Naive thymus-derived CD4-positive, alpha-beta T cell (primary cell): ENCODE measurements around the gene ABCC5. TPM values are rescaled to one million over a fixed set of nuclear protein-coding genes. Genes with fewer than 3 reads are reported as not detected.
A peak's percentile ranks its signal among the peaks of the same experiment; 100 is the strongest.

ENCODE experiments used
- ATAC-seq: fragments of 150-1000 bp; cut with Tn5 transposase; 2 replicates; pipeline ENCODE4 v1.10.0; 2021; ENCODE audit warnings: mild to moderate bottlenecking, moderate library complexity
- CTCF ChIA-PET: fragments of 350-600 bp; sonication (Branson Sonifier 250); formaldehyde crosslinking; loops from one replicate; lab custom pipeline; 2021; ENCODE audit warnings: antibody characterized with exemption; lab: Charles Lee
- POLR2A ChIA-PET: fragments of 350-600 bp; sonication (Branson Sonifier 250); formaldehyde crosslinking; loops from one replicate; lab custom pipeline; 2021; ENCODE audit warnings: antibody characterized with exemption, inconsistent platforms; lab: Charles Lee
- DNase-seq, 9 donors: peaks; one replicate each; pipeline versions ENCODE4 v3.0.0 to v3.0.0-alpha.2; 2020 to 2022; ENCODE audit warnings: mixed read lengths in 1 of 9
- H3K27ac ChIP-seq: one replicate; pipeline ENCODE4 v1.7.0; 2013; ENCODE audit warnings: mild to moderate bottlenecking, low read depth, low read length, moderate library complexity
- H3K27me3 ChIP-seq, 2 donors: one replicate each; pipeline ENCODE4 v1.7.0; 2013; ENCODE audit warnings: low read length in 2 of 2, mild to moderate bottlenecking in 2 of 2, moderate library complexity in 2 of 2; ENCODE audit not compliant: control insufficient read depth in 2 of 2, insufficient read depth in 2 of 2
- H3K36me3 ChIP-seq, 3 experiments: 1 replicate in 2 of 3; 2 replicates in 1 of 3; pipeline ENCODE4 v1.7.0; 2013; ENCODE audit warnings: low read length in 3 of 3, mild to moderate bottlenecking in 3 of 3, moderate library complexity in 1 of 3; ENCODE audit not compliant: insufficient read depth in 3 of 3, control insufficient read depth in 2 of 3
- H3K4me1 ChIP-seq, 2 donors: one replicate each; pipeline ENCODE4 v1.7.0; 2013; ENCODE audit warnings: low read length in 2 of 2, mild to moderate bottlenecking in 2 of 2, moderate library complexity in 1 of 2; ENCODE audit not compliant: control insufficient read depth in 2 of 2, insufficient read depth in 2 of 2
- H3K4me3 ChIP-seq: 2 replicates; pipeline ENCODE4 v1.7.0; 2013; ENCODE audit warnings: mild to moderate bottlenecking, low read length
- H3K9me3 ChIP-seq, 3 experiments: 1 replicate in 2 of 3; 2 replicates in 1 of 3; pipeline ENCODE4 v1.7.0; 2013; ENCODE audit warnings: low read length in 3 of 3; ENCODE audit not compliant: control insufficient read depth in 2 of 3
- H3K27ac Mint-ChIP-seq, 9 donors: one replicate each; pipeline ENCODE4 v1.8.0; 2020 to 2022; ENCODE audit warnings: mixed read lengths in 9 of 9, mild to moderate bottlenecking in 8 of 9, moderate library complexity in 5 of 9, inconsistent platforms in 2 of 9
- H3K27me3 Mint-ChIP-seq, 5 donors: one replicate each; pipeline ENCODE4 v1.8.0; 2021 to 2022; ENCODE audit warnings: mixed read lengths in 5 of 5, mild to moderate bottlenecking in 1 of 5
- H3K36me3 Mint-ChIP-seq, 5 donors: one replicate each; pipeline ENCODE4 v1.8.0; 2020 to 2022; ENCODE audit warnings: mixed read lengths in 5 of 5, mild to moderate bottlenecking in 3 of 5, inconsistent platforms in 1 of 5
- H3K4me1 Mint-ChIP-seq, 7 donors: one replicate each; pipeline ENCODE4 v1.8.0; 2020 to 2022; ENCODE audit warnings: mixed read lengths in 7 of 7, mild to moderate bottlenecking in 3 of 7, inconsistent platforms in 1 of 7
- H3K4me3 Mint-ChIP-seq, 10 donors: one replicate each; pipeline ENCODE4 v1.8.0; 2020 to 2022; ENCODE audit warnings: mild to moderate bottlenecking in 10 of 10, mixed read lengths in 10 of 10, moderate library complexity in 6 of 10, inconsistent platforms in 2 of 10
- H3K9me3 Mint-ChIP-seq, 11 donors: one replicate each; pipeline ENCODE4 v1.8.0; 2020 to 2022; ENCODE audit warnings: mixed read lengths in 11 of 11, mild to moderate bottlenecking in 4 of 11, inconsistent platforms in 1 of 11, moderate library complexity in 1 of 11
- intact Hi-C, 2 donors: fragments of 100-400 bp; cut with micrococcal nuclease; formaldehyde crosslinking; loops; one replicate each; pipeline ENCODE4 v1.15.1; 2023
- polyA plus RNA-seq, 2 donors: library from polyadenylated mRNA; unstranded; fragments of 300-500 nt; fragmentation: Illumina TruSeq; gene quantifications; one replicate each; pipeline ENCODE4 v1.2.3, GENCODE V29; 2021
- total RNA-seq, 6 experiments: library from RNA in 5 of 6; stranded (reverse) in 5 of 6; gene quantifications; 1 replicate in 5 of 6; 2 replicates in 1 of 6; pipeline ENCODE4 v1.2.3 and lab custom pipeline; 2021 to 2026

Gene ABCC5
- total and polyA plus RNA-seq, 7 experiments from 2014 or later = 8.6 to 50.4 (median 24.7) TPM

DNA sequence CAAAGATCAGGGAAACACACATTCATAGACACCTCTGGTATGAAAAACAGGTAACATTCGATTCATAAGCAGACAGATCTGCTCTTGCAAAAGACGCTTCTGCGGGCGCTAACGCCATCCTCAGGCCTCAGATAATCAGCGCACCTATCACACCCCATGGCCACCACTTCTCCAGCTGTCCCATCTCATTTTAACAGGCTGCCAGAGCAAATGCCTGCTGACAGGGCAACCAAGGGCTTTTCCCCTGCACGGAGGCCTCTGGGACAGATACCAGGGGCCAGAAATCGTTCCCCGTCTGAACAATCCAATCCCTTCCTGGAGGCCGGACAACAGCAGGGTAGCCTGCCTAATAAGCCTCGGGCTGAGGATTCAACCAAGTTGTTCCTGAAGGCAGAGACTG, 15.2 kb downstream of the ABCC5 start:
- Histone ChIP-seq H3K4me3 (no peak overlapping the region), H3K27me3 (no peaks in the 10 kb centered on the region), H3K4me1 (no peaks in the 10 kb centered on the region), H3K27ac (no peak overlapping the region), H3K36me3 (no peaks in the 10 kb centered on the region), H3K9me3 (no peaks in the 10 kb centered on the region)
- DNase-seq = no peak
- no peak for ATAC-seq
- peaks cover 0 to 18% (median 7%) of the 10 kb centered on the region in 5 donors for H3K36me3 Mint-ChIP-seq
- peaks cover 10 to 12% (median 11%) of the 10 kb centered on the region in 7 donors for H3K4me1 Mint-ChIP-seq
- no peak overlapping the region for H3K27ac Mint-ChIP-seq
- intact Hi-C loops = no loop called here
- CTCF ChIA-PET = no interaction called here
- no peaks in the 10 kb centered on the region for H3K9me3 Mint-ChIP-seq
- no peak overlapping the region for H3K4me3 Mint-ChIP-seq
- no peaks in the 10 kb centered on the region for H3K27me3 Mint-ChIP-seq
- POLR2A ChIA-PET = no interaction called here

DNA sequence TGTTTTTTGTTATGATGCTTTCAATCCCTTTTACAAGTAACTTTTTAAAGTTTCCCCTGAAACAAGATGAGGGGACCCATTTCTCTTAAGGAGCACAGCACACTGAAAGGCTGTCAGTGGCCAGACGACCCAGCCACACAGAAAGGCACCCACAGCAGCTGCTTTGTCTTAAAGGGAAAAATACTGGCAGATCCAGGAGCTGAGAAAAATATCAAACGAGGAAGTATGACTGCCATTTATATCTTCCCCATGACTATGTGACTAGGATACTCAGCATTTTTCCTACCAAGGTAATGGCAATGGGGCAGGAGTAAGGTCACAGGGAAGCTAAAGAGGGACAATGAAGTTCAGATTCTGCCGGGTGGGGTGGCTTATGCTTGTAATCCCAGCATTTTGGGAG, 15.9 kb downstream of the ABCC5 start:
- ChIA-PET CTCF (no interaction called here), POLR2A (no interaction called here)
- ATAC-seq (no peak), DNase-seq (no peak)
- Histone ChIP-seq H3K4me3 (no peak overlapping the region), H3K27ac (no peak overlapping the region), H3K36me3 (no peaks in the 10 kb centered on the region), H3K27me3 (no peaks in the 10 kb centered on the region), H3K4me1 (no peaks in the 10 kb centered on the region), H3K9me3 (no peaks in the 10 kb centered on the region)
- no peaks in the 10 kb centered on the region for H3K27me3 Mint-ChIP-seq
- no peaks in the 10 kb centered on the region for H3K9me3 Mint-ChIP-seq
- no peak overlapping the region for H3K27ac Mint-ChIP-seq
- intact Hi-C loops = no loop called here
- no peak overlapping the region for H3K4me3 Mint-ChIP-seq
- H3K4me1 Mint-ChIP-seq = peaks cover 10 to 12% (median 11%) of the 10 kb centered on the region in 7 donors
- peaks cover 0 to 18% (median 7%) of the 10 kb centered on the region in 5 donors for H3K36me3 Mint-ChIP-seq

DNA sequence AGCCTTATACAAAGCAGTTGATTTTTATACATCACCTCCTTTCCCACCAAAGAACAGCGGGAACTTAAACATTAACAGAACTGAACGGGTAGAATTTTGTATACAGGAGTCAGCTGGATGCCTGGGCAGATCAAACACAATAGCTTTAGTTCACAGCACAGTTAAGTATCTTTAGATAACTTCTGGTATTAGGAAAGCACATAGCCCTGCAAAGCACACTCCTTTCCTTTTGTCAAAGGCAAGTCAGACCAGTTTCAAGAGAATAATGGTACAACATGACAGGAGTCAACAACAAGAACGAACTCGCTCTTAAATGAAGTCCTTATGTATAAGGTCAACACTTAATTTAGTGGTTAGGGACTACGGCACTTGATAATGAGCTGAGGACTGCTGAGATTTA, 26.3 kb downstream of the ABCC5 start:
- Mint-ChIP-seq H3K27ac (no peak overlapping the region), H3K4me1 (peaks cover 0 to 12% (median 0%) of the 10 kb centered on the region in 7 donors), H3K27me3 (no peaks in the 10 kb centered on the region), H3K36me3 (peaks cover 3 to 28% (median 14%) of the 10 kb centered on the region in 5 donors), H3K9me3 (no peaks in the 10 kb centered on the region), H3K4me3 (no peak overlapping the region)
- intact Hi-C loops = no loop called here
- ChIA-PET CTCF (interaction anchor here (0.6 kb wide), 1 partner anchor 275 kb away, joined by 3 read pairs; no protein-coding TSS in a partner anchor), POLR2A (no interaction called here)
- no peak overlapping the region for H3K4me3 ChIP-seq
- ATAC-seq (no peak), DNase-seq (no peak)
- H3K36me3 ChIP-seq = peaks cover 0 to 9% (median 0%) of the 10 kb centered on the region in 3 experiments
- no peaks in the 10 kb centered on the region for H3K4me1 ChIP-seq
- no peaks in the 10 kb centered on the region for H3K9me3 ChIP-seq
- no peaks in the 10 kb centered on the region for H3K27me3 ChIP-seq
- H3K27ac ChIP-seq = no peak overlapping the region

DNA sequence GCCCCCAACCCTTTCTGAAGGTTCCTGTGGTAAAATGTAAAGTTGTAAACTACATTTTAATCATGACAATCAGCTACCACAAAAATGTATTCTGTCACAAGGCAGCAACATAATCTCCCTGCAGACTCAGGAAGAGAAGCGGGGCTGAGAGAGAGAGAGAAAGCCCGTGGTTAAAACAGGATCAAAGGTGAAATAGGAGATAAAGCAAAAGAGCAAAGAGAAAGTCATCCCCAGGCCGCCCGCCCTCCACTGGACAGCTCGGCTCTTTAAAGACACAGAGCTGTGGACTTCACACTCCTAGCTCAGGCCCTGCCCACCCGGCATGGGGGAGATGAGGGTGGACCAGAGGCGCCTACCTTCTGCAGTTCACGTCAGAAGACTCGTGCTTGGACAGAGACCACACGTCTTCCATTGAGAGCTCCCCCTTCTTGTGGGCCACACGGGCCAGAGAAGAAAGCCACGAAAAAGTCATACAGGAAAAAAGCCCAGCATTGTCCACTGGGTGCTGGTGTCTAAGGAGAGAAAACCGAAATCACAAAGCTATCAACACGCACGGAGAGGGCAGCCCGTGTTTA, 29.4 kb downstream of the ABCC5 start:
- ATAC-seq (no peak), DNase-seq (no peak)
- intact Hi-C loops = no loop called here
- ChIA-PET POLR2A (no interaction called here), CTCF (no interaction called here)
- no peaks in the 10 kb centered on the region for H3K9me3 ChIP-seq
- Mint-ChIP-seq H3K27me3 (no peaks in the 10 kb centered on the region), H3K9me3 (no peaks in the 10 kb centered on the region), H3K4me1 (peaks cover 0 to 12% (median 0%) of the 10 kb centered on the region in 7 donors), H3K27ac (peak overlapping the region in 2 of 9 donors; percentile 33 to 45), H3K4me3 (no peak overlapping the region), H3K36me3 (peaks cover 3 to 48% (median 25%) of the 10 kb centered on the region in 5 donors)
- H3K27ac ChIP-seq = no peak overlapping the region
- no peaks in the 10 kb centered on the region for H3K27me3 ChIP-seq
- H3K36me3 ChIP-seq = peaks cover 0 to 37% (median 0%) of the 10 kb centered on the region in 3 experiments
- H3K4me1 ChIP-seq = no peaks in the 10 kb centered on the region
- no peak overlapping the region for H3K4me3 ChIP-seq

DNA sequence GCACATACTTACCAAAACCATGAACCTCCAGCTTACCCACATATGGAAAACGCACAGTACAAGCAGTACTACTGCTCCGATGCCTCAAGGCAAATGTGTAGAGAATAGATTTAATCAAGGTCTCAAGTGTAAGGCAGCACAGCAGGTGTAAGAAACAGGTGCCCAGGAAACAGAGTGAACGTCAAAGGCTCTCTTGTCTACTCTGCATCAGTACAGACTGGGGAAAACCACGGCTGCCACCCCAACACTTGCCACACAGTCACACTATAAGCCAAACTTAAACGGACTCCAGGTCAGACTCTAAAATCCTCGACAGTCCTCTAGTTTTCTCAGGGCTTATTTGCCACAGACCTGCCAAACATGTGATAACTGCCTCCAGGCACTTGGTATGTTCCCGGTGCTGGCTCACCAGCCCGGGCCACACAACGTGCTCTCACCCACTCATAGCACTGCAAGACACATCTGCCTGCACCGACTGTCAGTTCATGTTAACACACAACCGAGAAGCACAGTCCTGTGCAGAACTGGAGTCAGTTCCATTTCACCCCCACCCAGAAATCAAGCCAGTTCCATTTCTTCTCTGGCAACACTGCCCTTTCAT, 30.6 kb downstream of the ABCC5 start:
- ATAC-seq (no peak), DNase-seq (no peak)
- no peaks in the 10 kb centered on the region for H3K27me3 Mint-ChIP-seq
- ChIA-PET CTCF (no interaction called here), POLR2A (interaction anchor here (0.7 kb wide), 1 partner anchor 65 kb away, joined by 3 read pairs; no protein-coding TSS in a partner anchor)
- intact Hi-C loops = no loop called here
- H3K36me3 Mint-ChIP-seq = peaks cover 3 to 59% (median 34%) of the 10 kb centered on the region in 5 donors
- Histone ChIP-seq H3K4me1 (no peaks in the 10 kb centered on the region), H3K9me3 (no peaks in the 10 kb centered on the region), H3K36me3 (peaks cover 0 to 49% (median 0%) of the 10 kb centered on the region in 3 experiments), H3K27ac (no peak overlapping the region), H3K4me3 (no peak overlapping the region), H3K27me3 (no peaks in the 10 kb centered on the region)
- H3K27ac Mint-ChIP-seq = peak overlapping the region in 2 of 9 donors; percentile 10 to 33
- no peaks in the 10 kb centered on the region for H3K9me3 Mint-ChIP-seq
- no peak overlapping the region for H3K4me3 Mint-ChIP-seq
- peaks cover 0 to 12% (median 0%) of the 10 kb centered on the region in 7 donors for H3K4me1 Mint-ChIP-seq

DNA sequence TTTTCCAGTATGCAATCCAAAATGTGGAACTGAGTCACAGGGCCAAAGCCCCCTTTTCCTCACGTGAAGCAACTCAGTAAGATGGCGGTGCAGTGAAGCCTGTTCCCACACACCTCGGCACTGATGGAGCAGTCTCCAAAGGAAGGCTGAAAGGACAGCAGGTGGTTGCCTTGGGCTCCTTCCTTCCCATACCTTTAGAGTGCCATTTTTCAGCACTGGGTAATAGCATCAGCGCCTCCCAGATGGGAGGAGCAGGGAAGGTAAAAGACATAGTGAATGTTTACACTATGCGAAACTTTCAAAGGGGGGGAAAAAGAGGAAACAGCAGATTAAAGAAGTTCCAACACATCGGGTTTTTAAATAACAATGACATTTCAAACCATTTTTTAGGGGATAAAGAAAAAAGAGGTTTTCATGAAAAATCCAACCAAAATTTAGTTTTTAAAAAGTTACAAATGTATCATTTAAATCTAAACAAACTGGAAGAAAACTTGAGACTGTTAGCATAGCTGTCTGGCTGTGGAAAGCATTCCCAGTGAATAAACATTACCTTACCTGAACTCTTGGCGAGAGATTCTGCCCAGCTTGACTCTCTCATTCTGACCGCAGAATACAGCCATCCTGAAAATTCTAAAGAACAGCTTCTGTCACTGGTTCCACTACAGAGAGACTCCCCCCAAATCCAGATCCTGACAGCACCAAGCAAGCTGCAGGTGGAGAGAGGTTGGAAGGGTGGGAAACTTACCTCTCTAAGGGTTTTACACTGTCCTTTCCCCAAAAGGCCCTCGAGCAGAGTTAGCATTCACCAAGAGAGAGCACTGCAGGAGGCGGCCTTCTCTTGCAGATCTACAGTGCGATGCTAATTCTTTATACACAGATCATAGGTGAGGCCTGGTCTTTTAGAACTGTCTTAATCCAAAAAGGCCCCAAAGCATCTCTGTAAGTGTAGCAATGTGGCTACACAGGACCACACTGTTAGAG, 32.6 kb downstream of the ABCC5 start:
- CTCF ChIA-PET = interaction anchor here (1.4 kb wide), 1 partner anchor 33 kb away, joined by 3 read pairs; the partner anchor contains the start of gene ABCC5
- no peaks in the 10 kb centered on the region for H3K4me1 ChIP-seq
- POLR2A ChIA-PET = no interaction called here
- H3K36me3 Mint-ChIP-seq = peaks cover 3 to 73% (median 35%) of the 10 kb centered on the region in 5 donors
- no peak overlapping the region for H3K4me3 ChIP-seq
- H3K4me3 Mint-ChIP-seq = no peak overlapping the region
- no peaks in the 10 kb centered on the region for H3K9me3 Mint-ChIP-seq
- DNase-seq (no peak), ATAC-seq (no peak)
- peaks cover 0 to 55% (median 0%) of the 10 kb centered on the region in 3 experiments for H3K36me3 ChIP-seq
- no peak overlapping the region for H3K27ac Mint-ChIP-seq
- H3K27ac ChIP-seq = no peak overlapping the region
- H3K27me3 ChIP-seq = no peaks in the 10 kb centered on the region
- H3K9me3 ChIP-seq = no peaks in the 10 kb centered on the region
- H3K4me1 Mint-ChIP-seq = peaks cover 0 to 12% (median 0%) of the 10 kb centered on the region in 7 donors
- intact Hi-C loops = no loop called here
- no peaks in the 10 kb centered on the region for H3K27me3 Mint-ChIP-seq
